Natural killer cell (primary cell): Measurements from ENCODE around the gene MAMDC4. TPM values are rescaled to one million over a fixed set of nuclear protein-coding genes. Genes with fewer than 3 reads are reported as not detected.

Experiments
- ATAC-seq, 3 donors: fragments of 150-1000 bp in 2 of 3; fragments of 200-7000 bp in 1 of 3; cut with Tn5 transposase; 1 replicate in 1 of 3; 2 replicates in 2 of 3; pipeline ENCODE4 v1.10.0; 2021; ENCODE audit warnings: mild to moderate bottlenecking in 2 of 3, moderate library complexity in 2 of 3
- DNase-seq, 2 donors: peaks; one replicate each; pipeline versions ENCODE4 v3.0.0 to v3.0.0-alpha.2; 2013 to 2021; ENCODE audit warnings: mixed read lengths in 1 of 2
- H3K27ac ChIP-seq: one replicate; pipeline ENCODE4 v1.5.1; 2013; ENCODE audit warnings: mild to moderate bottlenecking, low read length
- H3K27me3 ChIP-seq: one replicate; pipeline ENCODE4 v1.6.1; 2013; ENCODE audit warnings: low read length; ENCODE audit not compliant: control insufficient read depth, insufficient read depth
- H3K36me3 ChIP-seq: one replicate; pipeline ENCODE4 v1.6.1; 2013; ENCODE audit warnings: low read length; ENCODE audit not compliant: control insufficient read depth, insufficient read depth
- H3K4me1 ChIP-seq: one replicate; pipeline ENCODE4 v1.6.1; 2013; ENCODE audit warnings: low read length; ENCODE audit not compliant: control insufficient read depth, insufficient read depth
- H3K4me3 ChIP-seq: one replicate; pipeline ENCODE4 v1.5.1; 2013; ENCODE audit warnings: low read length
- H3K9me3 ChIP-seq: one replicate; pipeline ENCODE4 v1.6.1; 2013; ENCODE audit warnings: low read length; ENCODE audit not compliant: control insufficient read depth, insufficient read depth
- H3K27ac Mint-ChIP-seq, 2 donors: one replicate each; pipeline ENCODE4 v1.8.0; 2022; ENCODE audit warnings: mild to moderate bottlenecking in 2 of 2, mixed read lengths in 2 of 2, moderate library complexity in 1 of 2
- H3K27me3 Mint-ChIP-seq, 2 donors: one replicate each; pipeline ENCODE4 v1.8.0; 2022; ENCODE audit warnings: low read depth in 2 of 2, mixed read lengths in 2 of 2
- H3K36me3 Mint-ChIP-seq: one replicate; pipeline ENCODE4 v1.8.0; 2022; ENCODE audit warnings: mixed read lengths
- H3K4me1 Mint-ChIP-seq, 2 donors: one replicate each; pipeline ENCODE4 v1.8.0; 2022; ENCODE audit warnings: mixed read lengths in 2 of 2
- H3K4me3 Mint-ChIP-seq: one replicate; pipeline ENCODE4 v1.8.0; 2022; ENCODE audit warnings: mild to moderate bottlenecking, moderate library complexity, mixed read lengths
- H3K9me3 Mint-ChIP-seq, 2 donors: one replicate each; pipeline ENCODE4 v1.8.0; 2022; ENCODE audit warnings: mixed read lengths in 2 of 2
- WGBS: methylation state at CpG from one replicate; pipeline ENCODE4 v1.1.7; 2013; ENCODE audit warnings: missing lambda C conversion rate; ENCODE audit not compliant: insufficient coverage; 5-methylcytosine and 5-hydroxymethylcytosine counted together
- intact Hi-C: fragments of 100-400 bp; cut with micrococcal nuclease; formaldehyde crosslinking; loops from one replicate; pipeline ENCODE4 v1.14.2; 2022
- total RNA-seq, 4 donors: library from RNA; stranded (reverse); fragments of 120-200 nt in 1 of 4; gene quantifications; one replicate each; pipeline versions ENCODE4 v1.2.3 to v1.2.4, GENCODE V29; 2013 to 2022
- TF ChIP-seq, protein P1 (sequence below): fragments of 200-600 bp; IDR thresholded peaks from one replicate; pipeline ENCODE4 v1.8.0; 2022; ENCODE audit warnings: antibody characterized with exemption

MAMDC4 gene
- total RNA-seq, 3 donors from 2014 or later (not counting 1 experiment from before 2014, with no cell fraction given): 4.6 to 6.5 (median 5.8) TPM

DNA sequence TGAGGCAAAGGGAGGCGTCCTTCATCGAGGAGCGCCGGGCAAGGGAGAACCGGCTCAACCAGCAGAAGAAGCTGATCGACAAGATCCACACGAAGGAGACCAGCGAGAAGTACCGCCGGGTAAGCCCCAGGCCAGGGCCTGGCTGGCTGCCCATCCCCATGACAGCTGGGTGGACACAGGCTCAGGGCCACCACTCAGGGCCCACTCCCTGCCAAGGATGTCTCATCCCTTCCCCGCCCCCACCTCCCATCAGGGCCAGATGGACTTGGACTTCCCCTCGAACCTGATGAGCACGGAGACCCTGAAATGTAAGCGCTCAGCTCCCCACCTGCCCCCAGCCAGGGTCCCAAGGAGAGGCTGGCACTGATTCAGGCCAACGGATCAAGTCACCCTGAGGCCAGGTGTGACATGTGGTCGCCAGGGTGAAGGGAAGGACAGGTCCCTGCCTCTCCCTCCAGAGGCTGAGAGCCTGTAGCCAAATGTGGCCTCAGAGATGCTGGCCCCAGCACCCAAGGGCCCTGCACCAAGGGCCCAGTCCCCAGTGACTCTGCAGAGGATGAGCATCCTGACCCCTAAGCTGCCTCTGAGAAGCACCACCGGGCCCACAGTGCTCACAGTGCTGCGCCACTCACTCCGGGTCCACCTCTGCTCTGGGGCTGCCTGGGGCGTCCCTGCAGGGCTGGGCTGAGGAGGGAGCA, 47.5 kb upstream of the MAMDC4 start:
- peaks cover 6% of the 10 kb centered on the region for H3K27me3 ChIP-seq
- H3K36me3 ChIP-seq: peaks cover 2% of the 10 kb centered on the region
- no peak overlapping the region for H3K27ac Mint-ChIP-seq
- H3K4me3 Mint-ChIP-seq: no peak overlapping the region
- H3K4me3 ChIP-seq: no peak overlapping the region
- DNase-seq (no peak), ATAC-seq (no peak)
- H3K27ac ChIP-seq: no peak overlapping the region
- H3K27me3 Mint-ChIP-seq: peaks cover 0 to 9% of the 10 kb centered on the region in 2 donors
- TF ChIP-seq, protein P1, sequence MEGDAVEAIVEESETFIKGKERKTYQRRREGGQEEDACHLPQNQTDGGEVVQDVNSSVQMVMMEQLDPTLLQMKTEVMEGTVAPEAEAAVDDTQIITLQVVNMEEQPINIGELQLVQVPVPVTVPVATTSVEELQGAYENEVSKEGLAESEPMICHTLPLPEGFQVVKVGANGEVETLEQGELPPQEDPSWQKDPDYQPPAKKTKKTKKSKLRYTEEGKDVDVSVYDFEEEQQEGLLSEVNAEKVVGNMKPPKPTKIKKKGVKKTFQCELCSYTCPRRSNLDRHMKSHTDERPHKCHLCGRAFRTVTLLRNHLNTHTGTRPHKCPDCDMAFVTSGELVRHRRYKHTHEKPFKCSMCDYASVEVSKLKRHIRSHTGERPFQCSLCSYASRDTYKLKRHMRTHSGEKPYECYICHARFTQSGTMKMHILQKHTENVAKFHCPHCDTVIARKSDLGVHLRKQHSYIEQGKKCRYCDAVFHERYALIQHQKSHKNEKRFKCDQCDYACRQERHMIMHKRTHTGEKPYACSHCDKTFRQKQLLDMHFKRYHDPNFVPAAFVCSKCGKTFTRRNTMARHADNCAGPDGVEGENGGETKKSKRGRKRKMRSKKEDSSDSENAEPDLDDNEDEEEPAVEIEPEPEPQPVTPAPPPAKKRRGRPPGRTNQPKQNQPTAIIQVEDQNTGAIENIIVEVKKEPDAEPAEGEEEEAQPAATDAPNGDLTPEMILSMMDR: no peak
- peaks cover 26 to 45% of the 10 kb centered on the region in 2 donors for H3K4me1 Mint-ChIP-seq
- no peaks in the 10 kb centered on the region for H3K9me3 ChIP-seq
- no peaks in the 10 kb centered on the region for H3K9me3 Mint-ChIP-seq
- WGBS: 97% methylated on average over 20 of the region's 20 CpGs
- H3K36me3 Mint-ChIP-seq: no peaks in the 10 kb centered on the region
- peaks cover 44% of the 10 kb centered on the region for H3K4me1 ChIP-seq
- intact Hi-C loops: loop anchor here (5.0 kb wide), 1 partner anchor 38 kb away; the partner anchor contains the start of gene AJM1

GRCh38 chr9:136805207-136805740, 46.9 kb upstream of the MAMDC4 start:
- no peaks in the 10 kb centered on the region for H3K9me3 Mint-ChIP-seq
- H3K36me3 ChIP-seq: peaks cover 2% of the 10 kb centered on the region
- H3K4me3 Mint-ChIP-seq: peak overlapping the region; percentile 50
- peaks cover 42% of the 10 kb centered on the region for H3K4me1 ChIP-seq
- ATAC-seq (no peak), DNase-seq (no peak)
- H3K4me3 ChIP-seq: no peak overlapping the region
- H3K4me1 Mint-ChIP-seq: peaks cover 28 to 39% of the 10 kb centered on the region in 2 donors
- 98% methylated on average over 12 of the region's 12 CpGs for WGBS
- no peaks in the 10 kb centered on the region for H3K36me3 Mint-ChIP-seq
- no peak overlapping the region for H3K27ac Mint-ChIP-seq
- H3K27me3 Mint-ChIP-seq: peaks cover 0 to 9% of the 10 kb centered on the region in 2 donors
- H3K27ac ChIP-seq: no peak overlapping the region
- intact Hi-C loops: loop anchor here (5.0 kb wide), 1 partner anchor 37 kb away; the partner anchor contains the start of gene AJM1
- H3K27me3 ChIP-seq: peaks cover 4% of the 10 kb centered on the region
- TF ChIP-seq, protein P1: no peak
- H3K9me3 ChIP-seq: no peaks in the 10 kb centered on the region

DNA sequence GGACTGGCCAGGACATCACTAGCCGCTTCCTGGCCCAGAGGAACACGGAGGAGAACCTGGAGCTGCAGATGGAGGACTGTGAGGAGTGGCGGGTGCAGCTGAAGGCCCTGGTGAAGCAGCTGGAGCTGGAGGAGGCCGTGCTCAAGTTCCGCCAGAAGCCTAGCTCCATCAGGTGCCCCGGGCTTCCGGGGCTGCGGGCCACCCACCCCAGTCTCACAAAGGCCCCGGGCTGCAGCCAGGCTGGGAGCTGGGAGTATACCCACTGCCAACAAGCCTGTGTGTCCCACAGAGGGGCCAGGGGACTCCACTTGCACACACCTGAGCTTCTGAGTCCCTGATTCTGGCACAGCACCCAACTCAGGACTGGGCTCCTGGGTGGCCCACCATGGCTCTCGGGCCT, 46.1 kb upstream of the MAMDC4 start:
- H3K27ac ChIP-seq: no peak overlapping the region
- peaks cover 0 to 5% of the 10 kb centered on the region in 2 donors for H3K27me3 Mint-ChIP-seq
- H3K9me3 ChIP-seq: no peaks in the 10 kb centered on the region
- peaks cover 4% of the 10 kb centered on the region for H3K27me3 ChIP-seq
- TF ChIP-seq, protein P1: no peak
- no peaks in the 10 kb centered on the region for H3K36me3 Mint-ChIP-seq
- H3K4me3 Mint-ChIP-seq: peak overlapping the region; percentile 89
- H3K4me3 ChIP-seq: no peak overlapping the region
- DNase-seq: no peak
- 98% methylated on average over 10 of the region's 10 CpGs for WGBS
- peaks cover 34% of the 10 kb centered on the region for H3K4me1 ChIP-seq
- no peaks in the 10 kb centered on the region for H3K9me3 Mint-ChIP-seq
- peaks cover 6% of the 10 kb centered on the region for H3K36me3 ChIP-seq
- H3K27ac Mint-ChIP-seq: peak overlapping the region in 1 of 2 donors; percentile 83
- ATAC-seq: no peak
- H3K4me1 Mint-ChIP-seq: peaks cover 23 to 34% of the 10 kb centered on the region in 2 donors
- intact Hi-C loops: loop anchor here (5.0 kb wide), 1 partner anchor 36 kb away; the partner anchor contains the start of gene AJM1
